ENCODE results near the gene SLC46A1.

DNA sequence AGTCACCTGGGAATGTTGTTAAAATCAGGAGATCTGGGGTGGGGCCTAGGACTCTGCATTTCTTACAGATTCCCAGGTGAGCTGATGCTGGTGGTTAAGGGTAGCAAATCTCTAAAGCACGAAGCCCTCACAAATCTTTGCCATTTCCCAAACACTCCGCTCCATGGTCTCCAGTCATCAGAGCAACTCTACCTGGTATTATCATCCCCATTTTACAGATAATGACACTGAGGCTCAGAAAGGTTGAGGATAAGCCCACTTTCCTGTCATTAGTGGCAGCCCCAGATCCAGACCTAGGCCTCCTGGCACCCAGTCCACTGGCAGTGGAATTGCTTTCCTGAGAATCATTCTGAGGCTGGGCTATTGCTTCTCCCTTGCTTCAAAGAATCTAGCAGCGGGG lies 8.7 kb downstream of the SLC46A1 start:
- TF ChIP-seq, protein P1, sequence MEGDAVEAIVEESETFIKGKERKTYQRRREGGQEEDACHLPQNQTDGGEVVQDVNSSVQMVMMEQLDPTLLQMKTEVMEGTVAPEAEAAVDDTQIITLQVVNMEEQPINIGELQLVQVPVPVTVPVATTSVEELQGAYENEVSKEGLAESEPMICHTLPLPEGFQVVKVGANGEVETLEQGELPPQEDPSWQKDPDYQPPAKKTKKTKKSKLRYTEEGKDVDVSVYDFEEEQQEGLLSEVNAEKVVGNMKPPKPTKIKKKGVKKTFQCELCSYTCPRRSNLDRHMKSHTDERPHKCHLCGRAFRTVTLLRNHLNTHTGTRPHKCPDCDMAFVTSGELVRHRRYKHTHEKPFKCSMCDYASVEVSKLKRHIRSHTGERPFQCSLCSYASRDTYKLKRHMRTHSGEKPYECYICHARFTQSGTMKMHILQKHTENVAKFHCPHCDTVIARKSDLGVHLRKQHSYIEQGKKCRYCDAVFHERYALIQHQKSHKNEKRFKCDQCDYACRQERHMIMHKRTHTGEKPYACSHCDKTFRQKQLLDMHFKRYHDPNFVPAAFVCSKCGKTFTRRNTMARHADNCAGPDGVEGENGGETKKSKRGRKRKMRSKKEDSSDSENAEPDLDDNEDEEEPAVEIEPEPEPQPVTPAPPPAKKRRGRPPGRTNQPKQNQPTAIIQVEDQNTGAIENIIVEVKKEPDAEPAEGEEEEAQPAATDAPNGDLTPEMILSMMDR (IDR thresholded peaks at IDR 0.05; ENCODE audit: borderline replicate concordance, extremely low read depth, low read length, poor library complexity, severe bottlenecking) = no peak
- no peak for TF ChIP-seq EZH2 (IDR thresholded peaks at IDR 0.05; ENCODE audit: borderline replicate concordance, low read depth, low read length, severe bottlenecking)
